T1000 (cell line): Measurements from ENCODE around the gene HBS1L.
A peak's percentile ranks its signal among the peaks of the same experiment; 100 is the strongest.

Experiments used
- DNase-seq: peaks from one replicate; lab custom pipeline; 2025; ENCODE audit warnings: mixed read lengths; lab: John Stamatoyannopoulos, UW

HBS1L gene

GRCh38 chr6:135054569-135055498 is at the start of gene HBS1L:
Gene HBS1L, minus strand, starts transcription at chr6:135054822. Its CDS starts 131 bp downstream, at chr6:135054691.
- peak; percentile 93 for DNase-seq

GRCh38 chr6:135104199-135104598 is 49.6 kb upstream of the HBS1L start:
- DNase-seq = no peak

- DNase-seq = no peak
Measured at GRCh38 chr6:135102191-135102590, 47.6 kb upstream of the HBS1L start.

- no peak for DNase-seq
Measured at GRCh38 chr6:135097172-135097571, 42.5 kb upstream of the HBS1L start.

- DNase-seq = no peak
Measured at GRCh38 chr6:135096403-135097130, 41.9 kb upstream of the HBS1L start.

GRCh38 chr6:135095716-135096115 is 41.1 kb upstream of the HBS1L start:
- no peak for DNase-seq

GRCh38 chr6:135094403-135094821 is 39.8 kb upstream of the HBS1L start:
- no peak for DNase-seq

- DNase-seq = no peak
Measured at GRCh38 chr6:135093578-135093977, 39.0 kb upstream of the HBS1L start.

GRCh38 chr6:135092724-135093123 is 38.1 kb upstream of the HBS1L start:
- DNase-seq = no peak

- DNase-seq = no peak
Measured at GRCh38 chr6:135090819-135091218, 36.2 kb upstream of the HBS1L start.

GRCh38 chr6:135089901-135090300 is 35.3 kb upstream of the HBS1L start:
- no peak for DNase-seq

GRCh38 chr6:135088818-135089809 is 34.5 kb upstream of the HBS1L start:
- DNase-seq = no peak

GRCh38 chr6:135088281-135088680 is 33.7 kb upstream of the HBS1L start:
- no peak for DNase-seq

GRCh38 chr6:135087803-135088202 is 33.2 kb upstream of the HBS1L start:
- DNase-seq = no peak

GRCh38 chr6:135087403-135087802 is 32.8 kb upstream of the HBS1L start:
- DNase-seq = no peak

GRCh38 chr6:135086414-135086764 is 31.8 kb upstream of the HBS1L start:
- DNase-seq = no peak

- no peak for DNase-seq
Measured at GRCh38 chr6:135085700-135086413, 31.2 kb upstream of the HBS1L start.

GRCh38 chr6:135084916-135085269 is 30.3 kb upstream of the HBS1L start:
- DNase-seq = no peak

- no peak for DNase-seq
Measured at GRCh38 chr6:135084001-135084915, 29.6 kb upstream of the HBS1L start.

GRCh38 chr6:135081966-135082365 is 27.3 kb upstream of the HBS1L start:
- no peak for DNase-seq
